ENCODE measurements around the gene PEX7.

- TF ChIP-seq, protein P1, sequence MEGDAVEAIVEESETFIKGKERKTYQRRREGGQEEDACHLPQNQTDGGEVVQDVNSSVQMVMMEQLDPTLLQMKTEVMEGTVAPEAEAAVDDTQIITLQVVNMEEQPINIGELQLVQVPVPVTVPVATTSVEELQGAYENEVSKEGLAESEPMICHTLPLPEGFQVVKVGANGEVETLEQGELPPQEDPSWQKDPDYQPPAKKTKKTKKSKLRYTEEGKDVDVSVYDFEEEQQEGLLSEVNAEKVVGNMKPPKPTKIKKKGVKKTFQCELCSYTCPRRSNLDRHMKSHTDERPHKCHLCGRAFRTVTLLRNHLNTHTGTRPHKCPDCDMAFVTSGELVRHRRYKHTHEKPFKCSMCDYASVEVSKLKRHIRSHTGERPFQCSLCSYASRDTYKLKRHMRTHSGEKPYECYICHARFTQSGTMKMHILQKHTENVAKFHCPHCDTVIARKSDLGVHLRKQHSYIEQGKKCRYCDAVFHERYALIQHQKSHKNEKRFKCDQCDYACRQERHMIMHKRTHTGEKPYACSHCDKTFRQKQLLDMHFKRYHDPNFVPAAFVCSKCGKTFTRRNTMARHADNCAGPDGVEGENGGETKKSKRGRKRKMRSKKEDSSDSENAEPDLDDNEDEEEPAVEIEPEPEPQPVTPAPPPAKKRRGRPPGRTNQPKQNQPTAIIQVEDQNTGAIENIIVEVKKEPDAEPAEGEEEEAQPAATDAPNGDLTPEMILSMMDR (IDR thresholded peaks at IDR 0.05; ENCODE audit: low read length), result no peak
- no peak for TF ChIP-seq EZH2phosphoT487 (IDR thresholded peaks at IDR 0.05; ENCODE audit: low read length)
These were observed 37.0 kb downstream of the PEX7 start for GRCh38 chr6:136859430-136859829.
